ENCODE measurements around the gene PCK2.
"Not testable (repeated sequence)": the region's sequence is repeated elsewhere in the genome, so short reads cannot be mapped to it uniquely, and the experiment has no call there.

PCK2 gene

GRCh38 chr14:24093901-24094840 lies at the start of gene PCK2:
Gene PCK2, plus strand, starts transcription at chr14:24094311. Its CDS starts 95 bp downstream, at chr14:24094406.
- peak; percentile 70 for DNase-seq (ENCODE audit: low read depth)

DNA sequence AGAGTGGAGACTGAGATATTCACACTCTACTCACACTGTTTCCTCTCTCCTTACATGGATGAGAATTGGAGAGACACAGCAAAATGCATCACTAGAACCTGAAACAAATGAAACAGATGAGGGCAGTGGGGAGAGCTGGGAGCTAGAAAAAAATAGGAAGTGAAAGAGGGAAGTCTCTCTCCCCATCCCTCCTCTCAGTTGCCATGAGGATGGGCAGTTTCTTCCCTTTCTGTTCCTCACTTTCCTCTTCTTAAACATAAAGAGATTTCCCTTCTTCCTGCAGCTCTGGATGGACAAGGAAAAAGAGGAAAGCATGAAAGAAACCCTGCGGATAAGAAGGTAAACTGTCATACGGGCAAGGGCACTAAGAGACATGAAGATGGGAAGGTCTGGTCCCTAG lies 45.1 kb upstream of the PCK2 start:
- DNase-seq (ENCODE audit: low read depth), result not testable (repeated sequence)

DNA sequence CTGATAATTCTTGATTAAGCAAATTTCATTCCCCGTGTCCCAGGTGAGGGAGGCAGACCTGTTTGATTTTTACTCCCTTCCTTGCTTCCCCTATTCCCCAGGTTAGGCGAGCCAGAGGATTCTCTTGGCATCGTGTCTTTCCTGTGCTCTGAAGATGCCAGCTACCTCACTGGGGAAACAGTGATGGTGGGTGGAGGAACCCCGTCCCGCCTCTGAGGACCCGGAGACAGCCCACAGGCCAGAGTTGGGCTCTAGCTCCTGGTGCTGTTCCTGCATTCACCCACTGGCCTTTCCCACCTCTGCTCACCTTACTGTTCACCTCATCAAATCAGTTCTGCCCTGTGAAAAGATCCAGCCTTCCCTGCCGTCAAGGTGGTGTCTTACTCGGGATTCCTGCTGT lies 43.4 kb upstream of the PCK2 start:
- not testable (repeated sequence) for DNase-seq (ENCODE audit: low read depth)

GRCh38 chr14:24051176-24051788 lies 42.8 kb upstream of the PCK2 start:
- DNase-seq (ENCODE audit: low read depth), result no peak

DNA sequence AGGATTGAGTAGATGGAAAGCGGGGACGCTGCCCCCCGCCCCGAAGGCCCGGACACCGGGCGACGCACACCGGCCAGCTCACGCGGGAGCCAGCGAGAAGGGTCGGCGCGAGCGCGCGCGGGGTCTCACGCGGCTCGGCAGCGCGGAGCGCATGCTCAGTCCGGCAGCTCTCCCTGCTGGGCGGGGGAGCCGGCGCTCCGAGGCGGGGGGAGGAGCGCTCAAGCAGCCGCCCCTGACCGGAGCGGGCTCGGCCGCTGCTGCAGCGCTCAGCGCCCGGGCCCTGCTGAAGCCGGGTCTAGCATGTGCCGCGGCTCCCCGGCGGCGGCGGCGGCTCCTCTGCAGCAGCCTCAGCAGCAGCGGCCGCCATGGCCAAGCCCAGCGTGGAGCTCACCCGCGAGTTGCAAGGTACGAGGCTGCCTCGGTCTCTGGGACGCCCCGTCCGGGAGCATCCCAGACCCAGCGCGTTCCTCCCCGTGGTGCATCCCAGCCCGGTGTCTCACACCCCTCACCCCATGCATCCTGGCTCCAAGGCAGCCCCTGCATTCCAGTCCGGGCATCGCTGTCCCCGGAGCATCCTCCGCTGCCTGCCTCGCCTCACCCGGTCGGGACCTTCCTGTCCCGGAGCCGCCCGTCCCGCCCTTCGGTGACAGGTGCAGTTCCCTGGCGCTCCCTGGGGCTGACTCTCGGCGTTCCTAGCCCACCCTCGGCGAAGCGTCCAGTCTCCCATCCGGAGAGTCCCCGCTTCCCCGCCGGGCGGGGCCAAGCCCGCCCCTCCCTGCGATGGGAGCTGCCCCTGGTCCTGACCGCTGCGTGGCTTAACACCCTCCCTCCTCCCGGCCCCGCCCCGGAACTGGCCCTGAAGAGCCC lies 42.1 kb upstream of the PCK2 start, which contains the start of gene CARMIL3:
CARMIL3 (plus strand) TSS at position 221 of the 867 bp plus-strand sequence; CDS start at position 366, 145 bp downstream.
- peak; percentile 39 for DNase-seq (ENCODE audit: low read depth)

DNA sequence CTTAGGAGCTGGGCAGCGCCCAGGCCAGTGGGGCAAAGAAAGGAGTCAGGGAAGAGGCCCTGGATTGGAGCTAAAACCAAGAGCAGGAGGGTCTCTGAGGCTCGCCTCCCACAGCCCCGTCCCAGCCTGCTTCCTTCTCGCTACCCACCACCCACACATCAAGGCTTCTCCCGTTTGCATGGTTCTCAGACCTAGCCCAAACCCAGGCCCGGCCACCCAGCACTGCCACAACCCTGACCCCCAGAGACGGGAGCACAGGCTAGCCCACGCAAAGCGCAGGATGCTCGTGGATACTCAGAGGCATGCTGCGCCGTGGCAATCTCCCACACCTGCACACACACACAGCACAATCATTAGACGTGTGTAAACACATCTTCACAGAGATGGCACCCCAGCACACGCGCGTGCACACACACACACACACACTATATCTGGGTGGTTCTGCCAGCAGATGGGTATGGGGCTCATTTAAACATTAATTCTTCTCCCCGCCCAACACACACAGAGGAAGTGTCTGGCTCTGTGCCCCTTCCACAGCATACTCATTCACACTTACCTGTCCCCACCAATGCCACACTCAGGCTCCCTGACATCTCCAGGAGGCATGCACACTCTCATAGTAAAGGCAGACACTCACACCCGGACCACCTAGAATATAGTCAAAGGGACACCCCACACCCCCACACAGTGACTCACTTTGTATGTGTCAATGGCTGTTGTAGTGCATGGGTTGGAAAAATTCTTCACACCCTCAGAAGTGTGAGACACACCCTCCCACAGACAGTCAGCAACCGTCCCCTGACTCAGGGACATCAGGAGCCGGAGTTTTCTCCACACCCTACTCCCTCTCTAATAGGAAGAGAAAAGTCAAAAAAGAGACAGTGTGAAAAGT lies 41.2 kb upstream of the PCK2 start:
- peak; percentile 67 for DNase-seq (ENCODE audit: low read depth)

- DNase-seq (ENCODE audit: low read depth), result no peak
These were observed 40.4 kb upstream of the PCK2 start for GRCh38 chr14:24053548-24054323.

DNA sequence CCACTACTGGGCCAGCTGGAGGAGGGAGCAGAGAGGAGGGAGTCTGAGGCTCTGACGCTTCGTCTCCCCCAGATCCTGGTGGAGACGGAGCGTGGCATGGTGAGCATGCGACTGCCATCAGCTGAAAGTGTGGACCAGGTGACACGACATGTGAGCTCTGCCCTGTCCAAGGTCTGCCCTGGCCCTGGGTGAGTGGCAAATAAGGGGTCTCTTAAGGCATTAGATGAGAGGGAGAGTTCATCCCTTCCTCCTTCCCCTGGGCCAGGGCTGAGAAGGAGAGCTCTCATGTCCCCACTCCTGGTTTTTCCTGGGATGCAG lies 39.8 kb upstream of the PCK2 start:
- DNase-seq (ENCODE audit: low read depth), result no peak

- DNase-seq (ENCODE audit: low read depth), result no peak
These were observed 39.5 kb upstream of the PCK2 start for GRCh38 chr14:24054646-24055045.

DNA sequence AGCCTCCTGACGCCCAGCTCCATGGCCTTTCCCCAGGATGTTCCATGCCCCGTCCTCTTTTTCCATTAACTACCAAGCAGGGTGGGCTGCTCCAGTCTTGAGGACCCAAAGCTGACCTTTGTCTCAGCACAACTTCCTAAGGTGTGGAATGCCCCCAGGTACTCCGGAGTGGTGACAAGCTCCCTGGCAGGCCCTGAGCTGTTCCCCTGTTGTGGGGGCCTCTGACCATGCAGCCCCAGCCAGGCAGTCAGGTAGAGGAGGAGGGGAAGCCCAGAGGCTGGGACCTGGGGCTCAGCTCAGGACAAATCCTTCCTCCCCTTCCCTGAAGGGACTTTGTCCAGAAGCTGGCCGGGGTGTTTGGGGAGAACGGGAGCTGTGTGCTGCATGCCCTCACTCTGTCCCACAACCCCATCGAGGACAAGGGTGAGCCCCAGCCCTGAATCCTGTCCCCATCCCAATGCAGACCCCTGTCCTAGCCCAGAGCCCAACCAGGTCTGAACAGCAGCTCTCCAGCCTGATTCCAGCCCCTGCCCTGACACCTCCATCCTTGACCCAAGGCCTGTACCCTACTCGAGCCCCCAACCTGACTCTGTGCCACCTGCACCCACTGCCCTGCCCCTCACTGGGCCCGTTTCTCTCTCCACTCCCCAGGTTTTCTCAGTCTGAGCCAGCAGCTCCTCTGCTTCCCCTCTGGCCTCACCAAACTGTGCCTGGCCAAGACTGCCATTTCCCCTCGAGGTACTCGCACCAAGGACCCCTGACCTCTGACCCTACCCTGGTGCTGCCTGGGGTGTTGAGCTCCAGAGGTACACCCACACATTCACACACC lies 37.9 kb upstream of the PCK2 start:
- DNase-seq (ENCODE audit: low read depth), result no peak

DNA sequence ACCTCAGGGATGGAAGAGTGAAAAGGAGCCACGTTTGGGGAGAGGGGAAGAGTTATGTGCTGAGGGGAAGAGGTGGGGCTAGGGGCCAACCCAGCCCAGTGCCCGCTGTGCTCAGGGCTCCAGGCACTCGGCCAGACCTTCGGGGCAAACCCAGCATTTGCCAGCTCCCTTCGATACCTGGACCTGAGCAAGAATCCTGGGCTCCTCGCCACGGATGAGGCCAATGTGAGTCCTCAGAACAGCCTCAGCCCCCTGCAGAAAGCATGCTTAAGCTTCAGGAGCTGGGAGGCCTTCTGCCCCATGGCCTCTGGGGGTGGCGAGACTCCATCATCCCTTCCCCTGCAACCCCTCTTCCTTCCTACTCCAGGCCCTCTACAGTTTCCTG lies 37.3 kb upstream of the PCK2 start:
- no peak for DNase-seq (ENCODE audit: low read depth)

DNA sequence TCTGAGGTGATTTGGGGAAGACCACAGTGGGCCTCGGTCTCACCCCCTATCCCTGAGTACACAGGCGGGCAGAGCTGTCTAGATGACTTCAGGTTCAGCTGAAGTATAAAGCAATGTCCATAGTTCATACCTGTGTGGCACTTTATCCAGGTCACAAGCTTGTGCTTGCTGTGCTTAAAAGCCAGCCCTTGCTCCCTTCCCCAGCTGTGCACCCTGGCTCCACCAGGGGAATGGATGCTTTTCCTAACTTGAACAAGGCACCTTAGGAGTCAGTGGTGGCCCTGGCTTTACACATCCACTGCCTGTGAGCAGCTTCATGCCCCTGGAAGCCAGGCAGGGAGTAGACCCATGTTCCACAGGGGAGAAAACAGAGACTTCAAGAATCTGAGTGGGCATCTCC lies 36.8 kb upstream of the PCK2 start:
- DNase-seq (ENCODE audit: low read depth), result no peak

DNA sequence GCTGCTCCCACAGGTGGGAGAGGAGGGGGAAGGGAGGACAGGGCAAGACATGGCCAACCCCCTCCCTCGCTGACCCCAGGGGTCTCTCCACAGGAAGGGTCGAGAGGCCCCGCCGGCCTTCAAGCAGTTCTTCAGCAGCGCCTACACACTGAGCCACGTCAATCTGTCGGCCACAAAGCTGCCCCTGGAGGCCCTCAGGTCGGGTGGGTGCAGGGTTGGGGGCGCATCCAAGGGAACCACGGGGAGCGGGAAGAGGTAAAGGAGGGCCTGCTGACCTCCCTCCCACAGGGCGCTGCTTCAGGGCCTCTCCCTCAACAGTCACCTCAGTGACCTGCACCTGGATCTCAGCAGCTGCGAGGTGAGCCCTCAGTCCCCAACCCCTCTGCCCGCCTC lies 36.2 kb upstream of the PCK2 start:
- no peak for DNase-seq (ENCODE audit: low read depth)

- no peak for DNase-seq (ENCODE audit: low read depth)
These were observed 35.7 kb upstream of the PCK2 start for GRCh38 chr14:24058260-24058950.

DNA sequence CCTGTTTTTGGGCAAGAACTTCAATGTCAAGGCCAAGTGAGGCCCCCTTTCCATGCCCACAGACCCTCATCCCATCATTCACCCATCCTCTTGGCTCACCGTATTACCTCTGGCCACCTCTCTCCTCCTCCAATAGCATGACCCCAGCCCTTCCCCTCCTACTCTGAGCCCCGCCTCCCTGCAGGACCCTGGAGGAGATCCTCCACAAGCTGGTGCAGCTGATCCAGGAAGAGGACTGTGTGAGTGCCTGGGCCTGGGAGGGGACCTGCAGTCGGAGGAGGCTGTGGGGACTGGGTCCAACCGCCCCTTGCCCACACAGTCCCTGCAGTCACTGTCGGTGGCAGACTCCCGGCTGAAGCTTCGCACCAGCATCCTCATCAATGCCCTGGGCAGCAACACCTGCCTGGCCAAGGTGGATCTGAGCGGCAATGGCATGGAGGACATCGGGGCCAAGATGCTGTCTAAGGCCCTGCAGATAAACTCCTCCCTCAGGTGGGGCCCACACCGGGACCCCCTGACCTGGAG lies 35.1 kb upstream of the PCK2 start:
- no peak for DNase-seq (ENCODE audit: low read depth)

GRCh38 chr14:24059841-24060388 lies 34.2 kb upstream of the PCK2 start:
- DNase-seq (ENCODE audit: low read depth), result no peak

DNA sequence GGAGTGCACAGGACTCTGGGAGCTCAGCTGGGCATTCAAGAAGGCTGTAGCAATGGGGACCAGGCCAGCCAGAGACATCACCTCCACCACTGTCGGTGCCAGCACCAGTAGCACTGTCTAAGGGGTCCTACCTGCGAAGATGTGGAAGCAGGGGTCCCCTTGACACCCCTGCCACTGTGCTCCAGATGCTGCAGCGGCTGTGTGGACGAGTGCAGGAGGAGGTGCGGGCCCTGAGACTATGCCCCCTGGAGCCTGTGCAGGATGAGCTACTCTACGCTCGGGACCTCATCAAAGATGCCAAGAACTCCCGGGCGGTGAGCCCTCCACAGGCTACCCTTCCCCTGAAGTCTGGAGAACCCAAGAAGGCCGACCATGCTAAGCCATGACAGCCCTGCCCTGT lies 33.7 kb upstream of the PCK2 start:
- DNase-seq (ENCODE audit: low read depth), result no peak
